BJ (cell line): ENCODE results near the gene PELI2. TPM values are rescaled to one million over a fixed set of nuclear protein-coding genes. Genes with fewer than 3 reads are reported as not detected.

Source experiments
- CTCF ChIA-PET: fragments of 350-600 bp; formaldehyde crosslinking; extraction: SDS; loops from one replicate; lab custom pipeline; 2021; ENCODE audit warnings: antibody characterized with exemption, inconsistent platforms; lab: Yijun Ruan, JAX
- POLR2A ChIA-PET: fragments of 300-600 bp; sonication (Branson Sonifier 250); formaldehyde crosslinking; extraction: SDS; loops from one replicate; lab custom pipeline; 2021; ENCODE audit warnings: antibody characterized with exemption; lab: Charles Lee
- DNase-seq: peaks from one replicate; pipeline ENCODE4 v3.0.0-alpha.2; 2011; ENCODE audit warnings: low read depth
- H3K27me3 ChIP-seq: 2 replicates; pipeline ENCODE4 v1.6.0; 2011; ENCODE audit warnings: low read length; ENCODE audit not compliant: control insufficient read depth, insufficient read depth
- H3K36me3 ChIP-seq: 2 replicates; pipeline ENCODE4 v1.5.1; 2011; ENCODE audit warnings: low read length; ENCODE audit not compliant: control insufficient read depth, insufficient read depth
- H3K4me3 ChIP-seq: 2 replicates; pipeline ENCODE4 v1.5.1; 2011; ENCODE audit warnings: low read depth, mild to moderate bottlenecking, control low read depth, low read length
- polyA plus RNA-seq: library from polyadenylated mRNA; depleted of rRNA; stranded (reverse); fragments of >200 nt; gene quantifications from 2 replicates; pipeline ENCODE4 v1.2.3, GENCODE V29; 2011
- TF ChIP-seq, protein P1 (sequence below): IDR thresholded peaks from 2 replicates; pipeline ENCODE4 v1.5.1; 2011; ENCODE audit warnings: low read depth, mild to moderate bottlenecking, control low read depth, inconsistent platforms, low read length, moderate library complexity; ENCODE audit not compliant: insufficient read depth

Gene PELI2
- polyA plus RNA-seq, 1 experiment = 10.5 TPM

DNA sequence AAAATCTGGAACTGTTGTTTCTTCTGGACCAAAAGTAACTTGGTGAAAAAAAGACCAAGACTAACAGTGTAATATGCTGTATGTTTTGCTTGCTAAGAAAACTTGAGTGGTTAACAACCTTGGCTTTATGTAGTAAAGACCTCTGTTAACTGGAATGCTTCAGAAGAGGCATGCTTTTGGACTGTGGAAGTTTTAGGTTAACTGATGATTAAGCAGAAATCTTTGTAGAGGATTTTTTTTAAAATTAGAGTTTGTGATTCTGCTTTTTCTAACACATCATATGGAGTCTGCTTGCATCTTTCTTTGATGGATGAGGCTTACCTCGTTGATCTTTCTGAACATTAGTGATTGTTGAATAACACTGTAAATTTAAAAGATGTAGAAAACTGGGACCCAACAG lies 17.5 kb downstream of the PELI2 start:
- Histone ChIP-seq H3K27me3 (no peaks in the 10 kb centered on the region), H3K4me3 (no peak overlapping the region), H3K36me3 (no peaks in the 10 kb centered on the region)
- TF ChIP-seq, protein P1, sequence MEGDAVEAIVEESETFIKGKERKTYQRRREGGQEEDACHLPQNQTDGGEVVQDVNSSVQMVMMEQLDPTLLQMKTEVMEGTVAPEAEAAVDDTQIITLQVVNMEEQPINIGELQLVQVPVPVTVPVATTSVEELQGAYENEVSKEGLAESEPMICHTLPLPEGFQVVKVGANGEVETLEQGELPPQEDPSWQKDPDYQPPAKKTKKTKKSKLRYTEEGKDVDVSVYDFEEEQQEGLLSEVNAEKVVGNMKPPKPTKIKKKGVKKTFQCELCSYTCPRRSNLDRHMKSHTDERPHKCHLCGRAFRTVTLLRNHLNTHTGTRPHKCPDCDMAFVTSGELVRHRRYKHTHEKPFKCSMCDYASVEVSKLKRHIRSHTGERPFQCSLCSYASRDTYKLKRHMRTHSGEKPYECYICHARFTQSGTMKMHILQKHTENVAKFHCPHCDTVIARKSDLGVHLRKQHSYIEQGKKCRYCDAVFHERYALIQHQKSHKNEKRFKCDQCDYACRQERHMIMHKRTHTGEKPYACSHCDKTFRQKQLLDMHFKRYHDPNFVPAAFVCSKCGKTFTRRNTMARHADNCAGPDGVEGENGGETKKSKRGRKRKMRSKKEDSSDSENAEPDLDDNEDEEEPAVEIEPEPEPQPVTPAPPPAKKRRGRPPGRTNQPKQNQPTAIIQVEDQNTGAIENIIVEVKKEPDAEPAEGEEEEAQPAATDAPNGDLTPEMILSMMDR = no peak
- ChIA-PET POLR2A (no interaction called here), CTCF (no interaction called here)
- no peak for DNase-seq

DNA sequence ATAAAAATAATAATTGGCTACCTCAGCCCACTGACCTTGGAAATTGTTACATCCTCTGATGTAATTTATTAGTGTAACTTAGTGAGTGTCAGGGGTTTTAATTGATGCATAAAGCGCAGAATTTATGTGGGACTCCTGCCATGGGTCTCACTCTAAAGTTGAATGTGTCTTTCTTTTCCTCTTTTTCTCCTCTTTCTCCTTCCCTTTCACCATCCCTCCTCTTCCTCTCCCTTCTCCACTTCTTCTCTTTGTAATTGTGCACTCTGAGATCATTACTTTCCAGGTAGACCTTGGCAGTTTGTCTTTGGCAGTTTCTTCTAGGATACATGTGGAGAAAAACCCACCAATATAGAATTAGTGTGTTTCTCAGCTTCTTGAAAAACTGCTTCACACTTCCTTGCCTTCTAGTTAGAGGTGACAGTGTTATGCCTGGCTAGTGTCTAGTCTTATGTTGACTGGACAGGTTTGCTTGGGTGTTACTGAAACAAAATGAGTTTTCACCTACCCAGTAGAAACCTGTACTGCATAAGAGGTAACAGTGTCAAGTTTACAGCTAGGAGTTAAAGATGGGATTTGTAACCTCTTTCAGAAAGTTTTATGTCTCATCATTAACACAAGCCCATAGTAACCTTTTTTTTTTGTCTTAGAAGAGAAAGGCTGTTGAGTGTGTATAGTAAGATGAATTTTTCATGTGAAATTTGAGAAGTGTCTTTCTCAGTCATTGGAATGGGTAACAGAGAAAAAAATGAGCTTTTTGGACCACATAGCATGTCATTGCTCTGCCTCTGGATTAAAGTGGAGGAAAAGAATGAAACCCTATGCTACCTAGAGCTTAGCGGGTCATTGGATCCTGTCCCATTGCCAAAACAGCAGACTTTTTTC lies 18.6 kb downstream of the PELI2 start:
- ChIA-PET POLR2A (no interaction called here), CTCF (interaction anchor here (0.6 to 1.4 kb wide), 3 partner anchors 21 to 253 kb away, joined by 3 to 5 read pairs (median 3); no protein-coding TSS in a partner anchor)

GRCh38 chr14:56137453-56137807 lies 19.2 kb downstream of the PELI2 start:
- H3K4me3 ChIP-seq = no peak overlapping the region
- POLR2A ChIA-PET = no interaction called here
- H3K36me3 ChIP-seq = no peaks in the 10 kb centered on the region
- H3K27me3 ChIP-seq = no peaks in the 10 kb centered on the region
- DNase-seq = no peak
- CTCF ChIA-PET = interaction anchor here (0.7 to 1.4 kb wide), 3 partner anchors 18 to 253 kb away, joined by 3 read pairs; no protein-coding TSS in a partner anchor
- TF ChIP-seq, protein P1 = no peak

More for the DNA sequence above, 18.6 kb downstream of the PELI2 start:
- TF ChIP-seq, protein P1 = no peak
- DNase-seq = no peak
- no peaks in the 10 kb centered on the region for H3K36me3 ChIP-seq
- no peaks in the 10 kb centered on the region for H3K27me3 ChIP-seq
- no peak overlapping the region for H3K4me3 ChIP-seq

DNA sequence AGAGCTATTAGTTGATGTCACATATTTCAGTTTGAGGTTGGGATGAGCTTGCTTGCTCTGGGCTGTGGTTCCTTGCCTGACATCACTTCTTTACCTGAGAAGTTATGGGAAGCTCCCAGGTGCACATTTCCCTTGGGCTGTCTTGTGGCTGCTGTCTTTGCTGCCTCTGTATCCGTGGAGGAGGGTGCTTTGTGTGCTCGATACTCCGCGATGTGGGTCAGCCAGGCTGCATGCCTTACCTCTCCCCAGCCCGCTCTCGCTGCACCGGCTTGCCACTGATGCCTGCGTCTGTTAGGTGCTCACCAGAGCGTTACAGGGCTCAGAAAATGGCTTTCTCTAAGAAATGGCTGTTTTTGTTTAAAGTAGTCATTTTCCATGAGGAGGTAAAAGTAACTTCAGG lies 19.6 kb downstream of the PELI2 start:
- Histone ChIP-seq H3K36me3 (no peaks in the 10 kb centered on the region), H3K4me3 (no peak overlapping the region), H3K27me3 (no peaks in the 10 kb centered on the region)
- DNase-seq = no peak
- ChIA-PET CTCF (interaction anchor here (0.8 kb wide), 1 partner anchor 18 kb away, joined by 3 read pairs; no protein-coding TSS in a partner anchor), POLR2A (no interaction called here)
- TF ChIP-seq, protein P1 = no peak

GRCh38 chr14:56138928-56139327 lies 20.7 kb downstream of the PELI2 start:
- DNase-seq = no peak
- Histone ChIP-seq H3K4me3 (no peak overlapping the region), H3K27me3 (no peaks in the 10 kb centered on the region), H3K36me3 (no peaks in the 10 kb centered on the region)
- ChIA-PET CTCF (no interaction called here), POLR2A (no interaction called here)
- TF ChIP-seq, protein P1 = no peak
